ENCODE data around the gene CA12.

Gene CA12

DNA sequence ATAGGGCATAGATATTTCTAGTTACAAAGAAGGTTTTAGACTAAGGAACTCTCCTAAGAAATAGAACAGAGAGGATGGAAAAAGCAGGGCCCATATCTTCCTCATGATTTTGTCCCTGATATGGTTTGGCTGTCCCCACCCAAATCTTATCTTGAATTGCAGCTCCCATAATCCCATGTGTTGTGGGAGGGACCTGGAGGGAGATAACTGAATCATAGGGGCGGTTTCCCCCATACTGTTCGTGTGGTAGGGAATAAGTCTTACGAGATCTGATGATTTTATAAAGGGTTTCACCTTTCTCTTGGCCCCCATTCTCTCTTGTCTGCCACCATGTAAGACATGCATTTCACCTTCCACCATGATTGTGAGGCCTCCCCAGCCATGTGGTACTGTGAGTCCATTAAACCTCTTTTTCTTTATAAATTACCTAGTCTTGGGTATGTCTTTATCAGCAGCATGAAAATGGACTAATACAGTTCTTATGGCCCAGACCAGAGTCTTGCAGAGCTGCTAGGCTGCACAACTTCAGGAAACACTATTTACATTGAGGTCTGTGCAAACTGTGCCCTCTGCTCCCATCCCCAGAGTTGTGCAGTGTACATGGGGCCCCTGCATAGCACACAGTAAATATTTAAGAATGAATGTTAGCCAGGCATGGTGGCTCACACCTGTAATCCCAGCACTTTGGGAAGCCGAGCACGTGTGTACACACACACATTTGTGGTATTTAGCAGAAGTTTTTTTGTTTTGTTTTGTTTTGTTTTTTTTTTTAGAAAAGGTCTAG, 20.3 kb upstream of the CA12 start:
- DNase-seq (ENCODE audit: low read depth in 2 of 2): no peak

DNA sequence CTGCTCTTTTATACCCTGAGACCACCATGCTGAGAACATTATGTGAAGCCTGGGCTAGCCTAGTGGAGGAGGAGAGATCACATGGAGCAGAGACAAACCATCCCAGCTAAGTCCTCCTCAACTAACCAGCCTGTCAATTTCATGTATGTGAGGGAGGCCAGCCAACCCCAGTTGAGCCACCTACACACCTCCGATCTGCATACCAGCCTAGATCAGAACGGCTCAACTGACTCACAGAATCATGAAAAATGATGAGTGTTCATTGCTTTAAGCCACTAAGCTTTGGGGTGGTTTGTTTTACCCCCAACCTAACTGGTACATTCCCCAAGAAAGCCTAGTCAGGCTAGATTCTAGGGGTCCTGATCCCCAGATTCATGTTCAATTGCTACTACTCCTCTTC, 19.4 kb upstream of the CA12 start:
- no peak for DNase-seq (ENCODE audit: low read depth in 2 of 2)

DNA sequence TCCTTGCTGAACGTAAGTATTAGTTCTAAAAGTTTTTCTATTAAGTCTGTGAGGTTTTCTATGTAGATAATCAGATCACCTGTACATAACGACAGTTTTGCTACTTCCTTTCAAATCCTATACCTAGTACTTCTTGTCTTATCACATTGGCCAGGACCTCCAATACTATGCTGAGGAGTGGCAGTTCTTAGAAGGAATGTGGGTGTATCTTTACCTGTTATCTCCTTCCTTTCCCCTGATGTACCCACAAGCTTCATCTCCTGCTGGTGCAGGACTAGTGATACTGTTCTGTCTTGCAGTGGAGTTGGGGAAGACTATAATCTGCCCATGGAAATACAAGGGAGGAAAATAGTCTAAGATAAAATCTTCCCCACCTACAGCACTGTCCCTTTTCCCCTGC, 16.8 kb upstream of the CA12 start:
- DNase-seq (ENCODE audit: low read depth in 2 of 2): no peak

DNA sequence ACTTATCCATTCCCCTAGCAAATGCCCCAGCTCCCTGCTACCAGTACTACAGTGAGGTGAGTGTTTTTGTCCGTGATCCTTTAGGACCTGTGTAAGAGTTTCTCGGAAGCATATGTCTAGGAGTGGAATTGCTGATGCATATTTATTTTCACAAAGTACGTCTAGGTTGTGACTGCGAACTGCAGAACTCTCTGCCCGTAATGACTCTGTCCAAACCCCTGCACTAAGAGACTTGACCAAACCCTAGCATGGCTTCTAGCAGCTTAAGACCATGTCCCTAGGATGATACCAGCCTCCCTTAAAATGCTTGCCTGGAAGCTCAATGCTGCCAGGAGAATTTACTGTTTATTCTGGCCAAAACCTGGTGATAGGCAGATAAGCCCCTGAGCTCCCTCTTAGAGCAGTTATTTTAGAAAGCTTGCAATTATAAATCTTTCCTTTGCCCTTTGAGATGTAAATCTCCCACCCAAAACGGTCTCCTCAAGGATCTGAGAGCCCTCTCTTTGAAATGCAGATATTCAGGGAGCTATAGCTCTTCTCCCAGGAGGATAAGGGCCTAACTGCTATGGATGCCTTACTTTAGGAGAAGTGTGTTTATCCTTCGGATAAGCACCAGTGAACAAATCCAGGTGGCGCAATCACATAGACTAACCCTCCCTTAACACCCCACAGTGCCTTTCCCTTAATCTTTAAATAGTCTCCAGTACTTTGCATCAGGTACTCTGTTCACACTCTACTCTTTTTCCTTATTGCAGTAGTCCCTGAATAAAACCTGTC, 14.7 kb upstream of the CA12 start:
- DNase-seq (ENCODE audit: low read depth in 2 of 2): no peak

DNA sequence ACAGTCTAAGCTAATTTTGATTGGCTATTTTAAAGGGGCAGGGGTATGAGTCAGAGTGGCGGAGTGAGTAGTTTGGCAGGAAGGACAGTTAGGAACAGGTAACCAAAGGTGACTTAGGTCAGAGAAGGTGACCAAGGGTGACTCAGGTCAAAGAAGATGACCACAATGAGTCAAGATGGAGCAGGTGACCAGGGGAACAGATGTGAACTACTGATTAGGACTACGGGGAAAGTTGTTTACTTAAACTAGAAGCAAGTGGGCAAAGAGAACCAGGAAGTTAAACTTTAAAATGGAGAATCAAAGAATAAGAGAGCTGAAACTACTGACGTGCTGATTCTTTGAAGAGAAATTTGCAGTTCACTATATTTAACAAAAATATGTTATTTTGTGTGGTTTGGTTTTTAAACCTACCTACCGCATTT, 14.1 kb upstream of the CA12 start:
- DNase-seq (ENCODE audit: low read depth in 2 of 2): no peak

DNA sequence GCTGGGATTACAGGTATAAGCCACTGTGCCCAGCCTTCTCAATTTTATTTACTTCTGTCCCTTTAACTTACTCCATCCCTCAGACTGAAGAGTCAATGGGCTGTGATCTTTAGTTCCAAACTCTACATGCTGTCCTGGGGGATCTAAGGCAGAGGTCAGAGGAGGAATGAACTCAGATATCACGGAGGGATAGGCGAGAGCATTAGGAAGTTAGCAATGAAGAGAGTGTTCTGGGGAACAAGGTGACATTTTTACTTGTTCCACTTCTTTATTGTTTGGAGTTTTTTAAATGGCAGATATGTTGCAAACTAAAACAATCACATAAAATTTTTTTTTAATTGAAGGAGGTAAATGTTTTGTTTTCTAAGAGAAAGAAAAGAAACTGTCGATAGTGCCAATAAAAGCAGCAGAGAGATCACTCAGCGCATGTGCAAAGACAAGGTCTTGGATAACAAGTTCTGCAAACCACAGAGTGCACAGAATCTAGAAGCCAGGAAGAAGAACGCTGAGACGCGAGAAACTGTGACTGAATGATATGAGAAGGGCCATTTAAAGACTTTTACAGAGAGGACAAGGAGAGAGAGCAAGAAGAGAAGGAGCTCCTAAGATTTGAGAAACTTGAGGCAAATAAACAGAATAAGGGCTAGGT, 10.8 kb upstream of the CA12 start:
- DNase-seq (ENCODE audit: low read depth in 2 of 2): no peak

DNA sequence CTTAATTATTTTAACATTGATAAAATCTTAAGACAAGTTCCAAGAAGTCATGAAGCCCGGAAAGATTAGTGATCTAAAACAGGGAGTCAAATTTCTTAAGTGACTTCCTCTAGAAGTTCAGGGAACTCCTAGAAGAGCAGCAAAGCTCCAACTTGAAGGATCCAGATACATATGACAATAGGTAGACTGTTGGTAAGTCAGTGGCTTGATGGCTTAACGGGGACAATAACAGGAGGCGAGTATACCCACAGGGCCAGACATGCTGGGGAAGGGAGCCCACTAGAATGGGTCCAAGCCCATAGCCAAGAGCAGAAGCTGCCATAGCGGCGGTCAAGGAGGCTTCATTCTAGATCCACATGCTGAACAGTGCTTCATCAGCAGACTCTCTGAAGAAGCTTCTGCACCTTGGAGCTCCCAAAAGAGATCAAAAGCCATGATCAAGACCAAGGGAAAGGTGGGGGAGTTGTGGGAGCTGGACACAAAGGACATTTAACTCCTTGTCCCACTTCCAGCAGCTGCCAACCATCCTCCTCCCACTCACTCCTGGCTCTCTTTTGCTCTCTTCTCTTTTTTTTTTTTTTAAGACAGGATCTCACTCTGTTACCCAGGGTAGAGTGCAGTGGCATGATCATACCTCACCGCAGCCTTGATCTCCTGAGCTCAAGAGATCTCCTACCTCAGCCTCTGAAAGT, 10.2 kb upstream of the CA12 start:
- DNase-seq (ENCODE audit: low read depth in 2 of 2): no peak

DNA sequence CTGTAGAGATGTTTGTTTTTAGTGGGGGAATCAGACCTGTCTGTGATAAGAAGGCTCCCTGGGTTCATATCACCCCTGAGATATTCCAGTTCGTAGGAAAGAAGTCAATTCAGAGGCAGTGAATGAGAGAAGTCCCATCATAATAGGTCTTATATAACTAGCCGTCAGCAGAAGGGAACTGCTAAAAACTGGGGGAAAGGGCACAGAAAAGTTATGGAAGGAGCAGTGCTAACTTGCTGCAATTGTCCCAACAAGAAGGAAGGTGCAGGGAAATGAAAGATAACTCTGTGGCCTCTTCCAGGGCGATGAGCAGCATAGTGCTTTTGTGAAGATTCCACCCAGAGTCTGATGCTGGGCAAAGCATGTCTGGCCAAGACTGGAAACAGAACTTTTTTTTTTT, 9.0 kb upstream of the CA12 start:
- no peak for DNase-seq (ENCODE audit: low read depth in 2 of 2)

DNA sequence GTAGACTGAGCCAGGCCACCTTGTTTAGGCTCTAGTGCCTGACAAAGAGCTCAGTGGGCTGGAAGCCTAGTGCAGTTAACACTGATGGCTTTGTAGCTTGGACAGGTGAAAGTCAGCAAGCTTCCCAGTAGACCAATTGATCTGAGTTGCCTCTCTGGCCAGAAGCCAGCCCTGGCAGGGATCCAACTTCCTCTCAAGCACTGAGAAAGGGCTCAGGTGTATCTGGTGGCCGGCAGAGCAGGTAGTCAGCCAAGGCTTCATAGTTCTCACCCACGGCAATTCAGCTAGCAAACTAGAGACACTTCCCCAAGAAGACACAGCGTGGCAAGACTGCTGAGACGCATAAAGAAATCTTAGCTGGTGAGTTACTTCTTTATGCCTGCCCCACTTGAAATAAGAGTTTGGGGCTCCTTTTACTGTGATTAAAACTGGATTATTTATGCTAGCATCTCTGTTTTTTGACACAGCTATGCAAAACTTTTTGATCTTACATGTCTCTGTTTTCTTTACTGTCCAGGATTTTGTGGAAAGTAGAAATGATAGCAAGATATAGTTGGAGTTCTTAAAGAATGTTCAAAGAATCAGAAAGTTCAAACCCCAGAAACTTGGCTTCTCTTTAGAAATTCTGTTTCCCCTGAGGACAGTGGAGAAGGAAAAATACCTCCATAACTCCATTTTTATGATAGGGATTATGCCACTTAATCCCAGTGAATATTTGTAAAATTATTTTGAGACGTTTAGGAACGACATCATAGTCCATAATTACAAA, 8.4 kb upstream of the CA12 start:
- no peak for DNase-seq (ENCODE audit: low read depth in 2 of 2)

DNA sequence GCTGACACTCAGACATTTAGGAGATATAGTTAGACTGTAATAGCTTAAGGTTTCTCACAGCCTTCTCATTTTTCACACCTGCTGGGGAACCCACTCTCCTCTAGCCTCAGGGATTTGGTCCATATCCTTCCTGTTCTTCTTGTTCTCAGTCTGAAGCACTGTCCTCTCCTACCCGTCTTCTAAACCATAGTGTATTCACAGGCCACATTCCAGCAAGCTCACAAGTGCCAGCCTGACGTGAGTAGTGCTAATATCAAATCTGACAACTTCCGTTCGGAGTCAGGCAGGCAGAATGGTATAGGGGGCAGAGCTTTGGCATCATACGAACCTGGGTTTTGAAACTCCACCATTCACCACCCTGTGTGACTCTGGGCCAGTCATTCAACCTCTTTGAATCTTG, 6.9 kb upstream of the CA12 start:
- no peak for DNase-seq (ENCODE audit: low read depth in 2 of 2)

DNA sequence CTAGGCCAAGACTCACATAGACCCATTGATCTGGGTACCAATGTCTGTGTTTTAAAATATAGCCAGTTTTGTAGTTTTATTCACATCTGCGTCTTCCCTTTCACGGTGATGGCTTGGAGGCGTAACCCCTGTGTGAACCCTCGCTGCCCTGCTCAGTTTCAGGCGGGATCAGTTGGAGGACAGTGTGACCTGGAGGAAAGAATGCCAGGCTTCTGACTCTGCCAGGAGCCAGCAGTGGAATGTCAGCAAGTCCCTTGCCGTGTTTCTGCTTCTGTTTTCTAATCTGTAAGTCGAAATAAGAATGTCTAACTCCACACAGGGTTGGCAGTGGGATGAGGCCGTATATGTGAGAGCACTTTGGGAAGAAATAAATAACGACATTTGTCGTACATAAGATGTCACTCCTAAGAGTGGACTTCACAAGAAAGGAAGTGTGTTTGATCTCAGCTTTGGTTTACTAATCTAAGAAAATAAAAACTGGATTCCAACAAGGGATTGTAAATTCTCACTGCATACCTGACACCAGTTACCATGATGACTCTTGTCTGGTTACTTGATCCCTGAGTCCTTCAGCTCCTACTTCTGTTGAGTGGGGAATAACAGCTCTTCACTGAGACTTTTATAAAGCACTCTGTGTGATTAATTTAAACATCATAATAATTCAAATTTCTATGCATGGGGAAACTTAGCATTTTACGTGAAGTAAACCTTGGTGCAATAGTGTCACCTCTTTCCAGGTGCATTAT, 6.3 kb upstream of the CA12 start:
- DNase-seq (ENCODE audit: low read depth in 2 of 2): no peak

DNA sequence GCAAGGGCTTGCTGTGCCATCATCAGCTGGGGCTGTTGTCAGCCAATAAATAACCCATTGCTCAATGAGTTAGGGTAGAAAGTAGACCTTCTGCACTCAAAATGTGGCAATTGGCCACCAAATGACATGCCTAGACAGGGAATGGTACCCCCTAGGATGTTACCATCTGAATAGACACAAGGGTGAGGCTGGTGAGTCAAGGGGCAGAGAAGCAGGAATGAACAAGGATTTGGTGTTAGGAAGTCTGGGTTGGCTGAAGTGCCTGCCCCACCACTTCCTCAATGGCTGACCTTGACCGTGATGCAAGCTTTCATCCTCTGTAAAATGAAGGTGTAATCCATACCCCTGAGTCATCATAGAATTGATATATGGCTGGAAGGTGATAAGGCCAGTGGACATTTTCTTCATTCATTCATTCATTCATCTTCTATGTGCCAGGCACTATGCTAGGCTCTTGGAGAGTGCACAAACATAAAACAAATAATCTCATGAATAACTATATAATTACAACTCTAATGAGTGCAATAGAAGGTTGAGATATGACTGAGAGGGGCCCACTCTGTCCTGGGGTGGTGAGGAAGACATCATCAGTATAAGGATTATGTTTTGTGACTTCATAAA, 4.4 kb upstream of the CA12 start:
- no peak for DNase-seq (ENCODE audit: low read depth in 2 of 2)

DNA sequence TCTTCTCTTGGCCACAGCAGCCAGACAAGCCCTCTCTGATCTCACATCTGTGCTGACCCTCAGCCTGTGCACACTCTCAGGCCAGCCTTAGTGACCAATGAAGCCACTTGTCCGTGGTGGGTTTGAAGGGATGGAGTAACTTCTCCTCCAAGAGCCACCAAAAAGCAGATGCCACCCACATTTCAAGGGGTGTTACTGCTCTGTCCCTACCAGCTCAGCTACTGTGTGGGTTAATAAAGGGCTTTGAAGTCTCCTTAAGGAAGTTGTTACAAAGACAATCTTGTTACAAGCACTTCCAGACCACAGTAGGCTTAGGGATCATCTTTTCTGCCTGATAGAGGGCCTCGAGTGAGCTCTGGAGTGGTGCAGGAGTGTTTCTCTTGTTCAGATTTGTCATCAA, 3.3 kb upstream of the CA12 start:
- DNase-seq (ENCODE audit: low read depth in 2 of 2): no peak

DNA sequence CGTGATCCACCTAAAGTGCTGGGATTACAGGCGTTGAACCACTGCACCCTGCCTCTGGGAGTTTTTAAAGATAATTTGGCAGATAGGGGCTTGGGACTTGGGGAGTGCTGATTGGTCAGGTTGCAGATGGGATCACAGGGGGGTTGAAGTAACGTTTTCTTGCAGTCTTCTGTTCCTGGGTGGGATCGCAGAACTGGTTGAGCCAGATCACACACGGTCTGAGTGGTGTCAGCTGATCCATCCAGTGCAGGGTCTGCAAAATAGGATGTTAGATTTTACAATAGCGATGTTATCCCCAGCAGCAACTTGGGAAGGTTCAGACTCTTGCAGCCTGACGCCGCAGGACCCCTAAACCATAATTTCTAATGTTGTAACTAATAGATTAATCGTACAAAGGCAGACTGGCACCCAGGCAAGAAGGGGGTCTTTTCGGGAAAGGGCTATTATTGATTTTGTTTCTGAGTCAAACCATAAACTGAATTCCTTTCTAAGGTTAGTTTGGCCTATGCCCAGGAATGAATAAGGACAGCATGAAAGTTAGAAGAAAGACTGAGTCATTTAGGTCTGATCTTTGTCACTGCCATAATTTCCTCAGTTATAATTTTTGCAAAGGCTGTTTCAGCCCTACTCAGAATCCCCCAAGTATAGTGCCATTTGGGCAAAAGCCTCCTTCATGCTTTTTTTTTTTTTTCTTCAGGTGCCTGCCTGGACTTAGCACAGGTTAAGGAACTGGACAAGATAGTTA, 1.5 kb upstream of the CA12 start:
- no peak for DNase-seq (ENCODE audit: low read depth in 2 of 2)

DNA sequence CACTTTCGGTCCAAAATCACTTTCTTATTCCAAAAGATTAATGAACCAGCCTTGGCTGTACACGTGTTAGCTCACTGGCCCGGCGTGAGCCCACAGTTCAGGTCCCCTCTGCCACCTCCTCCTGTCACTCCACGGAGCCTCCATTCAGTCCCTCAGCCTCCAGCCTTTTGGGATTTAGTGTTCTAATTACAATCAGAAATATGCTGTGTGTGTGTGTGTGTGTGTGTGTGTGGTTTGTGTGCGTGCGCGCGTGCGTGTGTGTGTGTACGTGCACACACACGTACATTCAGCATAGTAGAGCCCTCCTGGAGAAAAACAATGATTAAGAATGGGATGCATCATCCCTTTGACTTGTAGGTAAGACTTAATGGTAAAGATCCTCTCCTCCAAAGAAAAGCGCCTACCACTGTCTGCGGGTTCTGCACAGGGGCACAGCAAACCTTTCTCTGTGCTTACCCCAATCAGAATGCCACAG, 801 bp downstream of the CA12 start:
- DNase-seq (ENCODE audit: low read depth in 2 of 2): no peak

DNA sequence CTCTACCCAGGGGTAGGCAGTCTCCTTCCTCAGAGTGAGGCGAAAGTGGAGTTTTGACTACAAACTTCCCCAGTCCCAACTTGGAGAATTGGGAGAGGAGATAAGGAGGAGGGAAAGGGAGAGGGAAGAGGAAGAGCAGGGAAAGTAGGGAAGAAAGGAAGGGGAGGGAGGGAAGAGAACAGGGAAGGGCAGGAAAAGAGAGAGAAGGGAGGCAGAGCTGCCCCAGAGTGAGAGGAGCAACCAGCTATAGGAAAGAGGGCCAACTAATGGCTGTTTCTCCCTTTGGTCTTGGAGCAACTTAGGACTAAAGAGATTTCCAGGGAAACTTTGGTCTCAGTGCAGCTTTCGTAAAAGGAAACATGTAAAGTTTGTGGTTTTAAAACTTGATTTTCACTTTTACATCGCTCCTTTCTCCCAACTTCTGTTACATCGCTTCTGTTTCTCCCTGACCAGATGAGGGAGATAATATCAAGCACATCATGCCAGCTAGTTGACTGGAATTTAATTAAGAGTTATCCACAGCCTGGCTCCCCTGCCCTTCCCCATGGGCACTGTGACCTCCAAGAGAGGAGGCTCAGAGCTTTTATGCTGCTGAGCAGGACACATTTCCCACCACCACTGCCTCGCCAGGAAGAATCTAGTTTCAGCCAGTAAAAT, 1.4 kb downstream of the CA12 start:
- no peak for DNase-seq (ENCODE audit: low read depth in 2 of 2)

DNA sequence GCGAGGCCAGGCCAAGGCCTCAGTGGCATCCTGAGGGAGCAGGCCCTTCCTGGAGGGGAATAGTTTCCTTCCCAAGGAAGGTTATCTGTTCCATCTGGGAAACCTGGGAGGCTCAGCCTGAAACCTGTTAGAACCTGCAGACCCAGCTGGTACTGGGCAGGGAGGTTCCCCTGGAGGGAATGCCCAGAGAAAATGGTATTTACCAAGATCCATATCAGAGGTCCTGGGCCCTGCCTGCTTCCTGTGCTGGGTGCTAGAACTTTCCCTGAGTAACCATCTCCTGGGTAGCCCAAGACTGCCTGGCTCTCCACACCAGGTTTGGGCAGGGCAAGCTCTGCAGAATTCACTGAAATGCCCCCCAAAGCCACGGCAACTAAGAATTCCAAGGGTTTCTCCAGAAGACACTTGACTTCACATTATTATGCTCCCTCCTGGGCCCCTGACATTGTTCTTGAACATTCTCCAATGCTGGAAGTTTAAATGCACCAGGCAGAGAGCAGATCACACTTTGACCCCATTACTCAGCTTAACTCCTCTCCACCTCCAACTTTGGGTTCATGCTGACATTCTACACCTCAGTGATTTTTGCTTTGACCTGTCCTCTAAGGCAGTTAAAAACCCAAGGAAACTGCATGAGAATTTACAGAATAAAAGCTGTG, 2.0 kb downstream of the CA12 start:
- DNase-seq (ENCODE audit: low read depth in 2 of 2): no peak

DNA sequence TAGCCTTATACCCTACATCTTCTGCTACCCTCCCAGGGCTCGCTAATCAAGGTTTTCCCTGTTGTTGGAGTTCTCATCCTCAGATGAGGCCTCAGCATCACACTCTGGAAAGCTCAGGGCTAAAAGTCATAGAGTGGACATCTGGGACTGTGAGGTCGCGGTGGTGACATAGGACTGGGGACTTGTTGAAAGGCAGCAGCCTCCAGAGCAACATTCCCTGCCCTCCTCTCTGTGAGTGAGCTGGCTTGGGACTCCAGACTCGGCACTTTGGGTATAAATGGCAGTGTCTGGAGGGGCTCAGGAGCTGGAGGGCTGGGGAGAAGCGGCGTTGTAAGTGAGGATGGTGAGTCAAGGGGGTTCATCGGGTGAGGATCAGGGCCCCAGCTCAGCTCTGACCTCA, 2.7 kb downstream of the CA12 start:
- no peak for DNase-seq (ENCODE audit: low read depth in 2 of 2)

Data from stimulated activated CD4-positive, alpha-beta T cell treated with anti-CD3 and anti-CD28 coated beads, Interleukin-1b, Interleukin-23, amount 100 ng/mL, for 1 hour (primary cell).